ENCODE data around the gene OR3A2.
"Not testable (repeated sequence)": the region's sequence is repeated elsewhere in the genome, so short reads cannot be mapped to it uniquely, and the experiment has no call there.

Gene OR3A2

GRCh38 chr17:3401786-3402185 lies 15.7 kb upstream of the OR3A2 start:
- TF ChIP-seq CTCF (IDR thresholded peaks at IDR 0.05; ENCODE audit: low read length), result no peak
- TF ChIP-seq EZH2 (IDR thresholded peaks at IDR 0.05; ENCODE audit: borderline replicate concordance, low read length), result no peak
- Histone ChIP-seq H3K9me2 (ENCODE audit: low read depth, low read length) (no peaks in the 10 kb centered on the region), H3K4me2 (ENCODE audit: low read length) (no peak overlapping the region), H3K27me3 (ENCODE audit: insufficient read depth, low read length) (no peaks in the 10 kb centered on the region), H3F3A (ENCODE audit: insufficient read depth, low read length) (no peaks in the 10 kb centered on the region), H3K9me3 (ENCODE audit: low read length) (no peaks in the 10 kb centered on the region), H3K9ac (ENCODE audit: low read length) (no peak overlapping the region), H3K27ac (ENCODE audit: low read depth, low read length, poor library complexity, severe bottlenecking) (no peak overlapping the region), H3K79me2 (ENCODE audit: insufficient read depth, low read length) (no peaks in the 10 kb centered on the region), H3K4me1 (ENCODE audit: insufficient read depth, low read length, severe bottlenecking) (no peaks in the 10 kb centered on the region), H4K20me1 (ENCODE audit: insufficient read depth, low read length) (no peaks in the 10 kb centered on the region), H3K4me3 (ENCODE audit: low read depth, low read length, poor library complexity, severe bottlenecking) (no peak overlapping the region), H2AFZ (ENCODE audit: low read length) (no peak overlapping the region), H3K36me3 (ENCODE audit: insufficient read depth, low read length) (no peaks in the 10 kb centered on the region)

DNA sequence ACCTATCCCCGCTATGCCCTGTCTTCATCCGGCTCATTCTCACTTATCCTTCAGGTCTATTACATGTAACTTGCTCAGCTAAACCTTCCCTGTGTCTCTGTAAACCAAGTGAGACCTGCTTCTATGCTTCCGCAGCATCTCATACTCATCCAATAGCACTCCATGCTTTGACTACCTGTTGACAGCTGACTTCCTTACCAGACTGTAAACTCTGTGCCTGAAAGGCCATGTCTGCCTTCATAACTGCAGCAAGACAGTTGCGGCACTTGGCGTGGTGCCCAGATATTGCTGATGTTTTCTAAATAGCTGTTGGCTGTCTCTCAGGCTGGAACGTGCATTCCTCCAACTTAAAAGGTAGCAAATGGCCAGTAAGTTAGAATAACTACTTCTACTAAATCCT lies 13.9 kb upstream of the OR3A2 start:
- Histone ChIP-seq H3K27me3 (ENCODE audit: insufficient read depth, low read length) (no peaks in the 10 kb centered on the region), H3F3A (ENCODE audit: insufficient read depth, low read length) (no peaks in the 10 kb centered on the region), H3K9me2 (ENCODE audit: low read depth, low read length) (no peaks in the 10 kb centered on the region), H3K4me1 (ENCODE audit: insufficient read depth, low read length, severe bottlenecking) (no peaks in the 10 kb centered on the region), H3K9me3 (ENCODE audit: low read length) (no peaks in the 10 kb centered on the region), H3K79me2 (ENCODE audit: insufficient read depth, low read length) (no peaks in the 10 kb centered on the region), H4K20me1 (ENCODE audit: insufficient read depth, low read length) (no peaks in the 10 kb centered on the region), H2AFZ (ENCODE audit: low read length) (no peak overlapping the region), H3K4me2 (ENCODE audit: low read length) (no peak overlapping the region), H3K36me3 (ENCODE audit: insufficient read depth, low read length) (no peaks in the 10 kb centered on the region), H3K4me3 (ENCODE audit: low read depth, low read length, poor library complexity, severe bottlenecking) (no peak overlapping the region), H3K9ac (ENCODE audit: low read length) (no peak overlapping the region), H3K27ac (ENCODE audit: low read depth, low read length, poor library complexity, severe bottlenecking) (no peak overlapping the region)
- TF ChIP-seq EZH2 (IDR thresholded peaks at IDR 0.05; ENCODE audit: borderline replicate concordance, low read length) (no peak), CTCF (IDR thresholded peaks at IDR 0.05; ENCODE audit: low read length) (no peak)

- Histone ChIP-seq H3K4me2 (ENCODE audit: low read length) (no peak within 1 kb of the TSS), H3K9me3 (ENCODE audit: low read length) (no peaks in the 10 kb centered on the region)
These were observed 12.2 kb upstream of the OR3A2 start, which contains the start of gene OR1E1 for GRCh38 chr17:3398310-3398709. OR1E1 (minus strand) TSS chr17:3398410; CDS start chr17:3398410, 0 bp downstream.

GRCh38 chr17:3397801-3398200 lies 11.7 kb upstream of the OR3A2 start:
- not testable (repeated sequence) for H3K79me2 ChIP-seq (ENCODE audit: insufficient read depth, low read length); H3K9me3 ChIP-seq (ENCODE audit: low read length); H4K20me1 ChIP-seq (ENCODE audit: insufficient read depth, low read length); H3K27me3 ChIP-seq (ENCODE audit: insufficient read depth, low read length); H3K9ac ChIP-seq (ENCODE audit: low read length); H3K4me2 ChIP-seq (ENCODE audit: low read length); H2AFZ ChIP-seq (ENCODE audit: low read length); H3K4me3 ChIP-seq (ENCODE audit: low read depth, low read length, poor library complexity, severe bottlenecking); H3K27ac ChIP-seq (ENCODE audit: low read depth, low read length, poor library complexity, severe bottlenecking); H3K9me2 ChIP-seq (ENCODE audit: low read depth, low read length); H3F3A ChIP-seq (ENCODE audit: insufficient read depth, low read length); H3K4me1 ChIP-seq (ENCODE audit: insufficient read depth, low read length, severe bottlenecking); H3K36me3 ChIP-seq (ENCODE audit: insufficient read depth, low read length)

More at GRCh38 chr17:3398310-3398709, 12.2 kb upstream of the OR3A2 start, which contains the start of gene OR1E1:
- no peak within 1 kb of the TSS for H3K4me3 ChIP-seq (ENCODE audit: low read depth, low read length, poor library complexity, severe bottlenecking)
- no peaks in the 10 kb centered on the region for H4K20me1 ChIP-seq (ENCODE audit: insufficient read depth, low read length)
- no peaks in the 10 kb centered on the region for H3K36me3 ChIP-seq (ENCODE audit: insufficient read depth, low read length)
- no peak within 1 kb of the TSS for H3K9ac ChIP-seq (ENCODE audit: low read length)
- no peaks in the 10 kb centered on the region for H3K27me3 ChIP-seq (ENCODE audit: insufficient read depth, low read length)
- TF ChIP-seq CTCF (IDR thresholded peaks at IDR 0.05; ENCODE audit: low read length) (no peak), EZH2 (IDR thresholded peaks at IDR 0.05; ENCODE audit: borderline replicate concordance, low read length) (no peak)
- no peak within 1 kb of the TSS for H3K27ac ChIP-seq (ENCODE audit: low read depth, low read length, poor library complexity, severe bottlenecking)
- H3K79me2 ChIP-seq (ENCODE audit: insufficient read depth, low read length), result no peaks in the 10 kb centered on the region
- H3K4me1 ChIP-seq (ENCODE audit: insufficient read depth, low read length, severe bottlenecking), result no peaks in the 10 kb centered on the region
- H3K9me2 ChIP-seq (ENCODE audit: low read depth, low read length), result no peaks in the 10 kb centered on the region
- no peaks in the 10 kb centered on the region for H3F3A ChIP-seq (ENCODE audit: insufficient read depth, low read length)
- no peak within 1 kb of the TSS for H2AFZ ChIP-seq (ENCODE audit: low read length)
